Fibroblast of the aortic adventitia (primary cell): ENCODE measurements around the gene PSMD3. TPM values are rescaled to one million over a fixed set of nuclear protein-coding genes. Genes with fewer than 3 reads are reported as not detected.

Experiments
- DNase-seq: peaks from one replicate; pipeline ENCODE4 v3.0.0-alpha.2; 2010; ENCODE audit warnings: low read depth
- H3K4me3 ChIP-seq: 2 replicates; pipeline ENCODE4 v1.5.1; 2011; ENCODE audit warnings: low read depth, mild to moderate bottlenecking, control low read depth, low read length, moderate library complexity
- total RNA-seq: library from RNA; depleted of rRNA; stranded (reverse); fragments of >200 nt; gene quantifications from 2 replicates; pipeline ENCODE4 v1.2.3, GENCODE V29; 2012; ENCODE audit warnings: low replicate concordance
- TF ChIP-seq, protein P1 (sequence below): IDR thresholded peaks from 2 replicates; pipeline ENCODE4 v1.5.1; 2011; ENCODE audit warnings: mild to moderate bottlenecking, low read length, control low read depth, inconsistent platforms; ENCODE audit not compliant: insufficient read depth

The PSMD3 gene
- total RNA-seq, 1 donor = 73.5 TPM

DNA sequence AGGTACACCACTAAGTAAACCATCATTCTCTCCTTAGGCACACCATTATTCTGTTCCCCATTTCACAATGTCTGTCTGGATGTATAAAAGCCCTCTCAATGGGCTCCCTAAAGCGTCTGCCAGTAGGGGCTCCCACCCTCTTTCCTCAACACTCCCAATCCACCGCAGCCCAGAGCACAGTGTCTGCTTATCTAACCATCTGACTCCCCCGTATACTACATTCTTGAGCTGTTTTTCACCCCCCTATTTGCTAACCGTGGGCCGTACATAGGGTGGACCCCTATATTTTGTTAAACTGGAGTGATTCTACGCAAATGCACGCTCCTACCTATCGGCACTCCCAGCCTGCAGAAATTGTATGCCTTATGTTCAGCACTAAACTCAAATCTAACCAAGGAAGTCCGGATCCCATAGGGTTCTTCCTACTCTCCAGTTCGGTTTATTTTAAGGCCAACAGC, 685 bp upstream of the PSMD3 start:
- DNase-seq = no peak
- TF ChIP-seq, protein P1, sequence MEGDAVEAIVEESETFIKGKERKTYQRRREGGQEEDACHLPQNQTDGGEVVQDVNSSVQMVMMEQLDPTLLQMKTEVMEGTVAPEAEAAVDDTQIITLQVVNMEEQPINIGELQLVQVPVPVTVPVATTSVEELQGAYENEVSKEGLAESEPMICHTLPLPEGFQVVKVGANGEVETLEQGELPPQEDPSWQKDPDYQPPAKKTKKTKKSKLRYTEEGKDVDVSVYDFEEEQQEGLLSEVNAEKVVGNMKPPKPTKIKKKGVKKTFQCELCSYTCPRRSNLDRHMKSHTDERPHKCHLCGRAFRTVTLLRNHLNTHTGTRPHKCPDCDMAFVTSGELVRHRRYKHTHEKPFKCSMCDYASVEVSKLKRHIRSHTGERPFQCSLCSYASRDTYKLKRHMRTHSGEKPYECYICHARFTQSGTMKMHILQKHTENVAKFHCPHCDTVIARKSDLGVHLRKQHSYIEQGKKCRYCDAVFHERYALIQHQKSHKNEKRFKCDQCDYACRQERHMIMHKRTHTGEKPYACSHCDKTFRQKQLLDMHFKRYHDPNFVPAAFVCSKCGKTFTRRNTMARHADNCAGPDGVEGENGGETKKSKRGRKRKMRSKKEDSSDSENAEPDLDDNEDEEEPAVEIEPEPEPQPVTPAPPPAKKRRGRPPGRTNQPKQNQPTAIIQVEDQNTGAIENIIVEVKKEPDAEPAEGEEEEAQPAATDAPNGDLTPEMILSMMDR = peak; percentile 12
- peak overlapping the region; percentile 71 for H3K4me3 ChIP-seq

DNA sequence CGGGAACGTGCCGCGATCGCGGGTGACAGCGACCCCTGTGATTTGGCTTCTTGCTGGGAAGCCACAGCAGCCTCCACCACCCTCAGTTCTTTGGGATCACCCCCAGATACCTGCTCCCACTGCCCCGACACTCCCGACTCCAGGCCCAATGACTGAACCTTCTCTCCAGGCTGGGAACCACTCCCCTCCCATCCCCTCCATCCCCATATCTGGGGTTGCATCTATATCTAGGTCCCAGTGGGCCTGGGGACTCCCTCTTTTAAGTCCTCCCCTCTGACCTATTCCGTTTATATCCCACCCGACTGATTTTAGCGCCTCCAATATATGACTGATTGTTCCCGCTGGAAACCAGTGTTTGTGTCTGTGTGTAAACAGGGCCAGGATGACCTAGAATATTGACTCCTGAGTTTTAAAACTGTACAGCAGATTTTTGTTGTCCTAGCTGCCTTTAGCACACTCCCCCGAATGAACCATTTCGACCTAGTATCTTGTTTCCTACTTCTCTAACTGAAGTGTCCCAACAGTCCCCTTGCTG, 667 bp downstream of the PSMD3 start:
- TF ChIP-seq, protein P1 = no peak
- peak overlapping the region; percentile 95 for H3K4me3 ChIP-seq
- no peak for DNase-seq

DNA sequence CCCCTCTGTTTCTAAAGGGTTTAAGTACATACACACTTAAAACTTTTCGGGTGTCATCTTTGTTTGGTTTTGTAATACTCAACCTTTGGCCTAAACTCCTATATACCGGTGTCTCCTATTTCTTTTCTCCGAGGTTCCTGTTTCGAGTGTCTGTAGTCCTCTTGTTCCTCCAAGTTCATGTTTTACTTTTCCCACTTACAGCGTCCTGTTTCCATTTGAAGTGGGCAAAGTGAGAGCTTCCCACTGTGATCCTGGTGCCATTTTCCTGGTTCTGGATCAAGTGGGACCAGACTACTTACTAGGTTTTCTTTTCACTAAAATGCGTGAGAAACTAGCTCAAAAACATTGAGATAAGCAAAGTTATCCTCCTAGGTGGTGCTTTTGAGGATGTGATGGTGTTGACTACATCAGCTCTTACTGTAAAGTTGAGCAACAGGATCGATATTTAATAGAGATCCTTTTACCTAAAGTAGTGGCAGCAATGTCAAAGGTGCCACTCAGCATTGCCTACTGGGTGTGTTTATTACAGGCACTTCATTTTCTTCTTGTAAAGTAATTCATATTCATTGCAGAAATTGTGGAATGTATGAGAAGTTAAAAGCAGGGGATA, 1.3 kb downstream of the PSMD3 start:
- peak overlapping the region; percentile 95 for H3K4me3 ChIP-seq
- no peak for DNase-seq
- TF ChIP-seq, protein P1 = no peak

DNA sequence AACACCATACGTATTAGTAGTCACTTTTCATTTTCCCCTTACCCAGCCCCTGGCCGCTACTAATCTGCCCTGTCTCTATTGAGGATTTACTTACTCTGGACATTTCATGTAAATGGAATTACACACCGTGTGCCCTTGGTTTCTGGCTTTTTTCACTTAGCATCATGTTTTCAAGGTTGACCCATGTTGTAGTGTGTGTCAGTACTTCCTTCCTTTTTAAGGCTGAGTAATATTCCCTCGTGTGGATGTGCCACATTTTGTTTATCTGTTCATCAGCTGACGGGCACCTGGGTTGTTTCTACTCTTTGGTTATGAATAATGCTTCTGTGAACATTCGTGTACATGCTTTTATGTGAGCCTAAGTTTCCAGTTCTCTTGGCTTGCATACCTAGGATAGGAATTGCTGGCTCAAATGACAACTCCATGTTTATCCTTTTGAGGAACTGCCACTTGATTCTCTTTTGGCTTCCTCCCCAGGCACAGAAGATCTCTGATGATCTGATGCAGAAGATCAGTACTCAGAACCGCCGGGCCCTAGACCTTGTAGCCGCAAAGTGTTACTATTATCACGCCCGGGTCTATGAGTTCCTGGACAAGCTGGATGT, 7.7 kb downstream of the PSMD3 start:
- DNase-seq = no peak
- TF ChIP-seq, protein P1 = no peak
- no peak overlapping the region for H3K4me3 ChIP-seq

- TF ChIP-seq, protein P1 = no peak
- no peak overlapping the region for H3K4me3 ChIP-seq
- DNase-seq = no peak
Measured at GRCh38 chr17:39994448-39994847, 13.8 kb downstream of the PSMD3 start.

GRCh38 chr17:39995438-39995837, 14.8 kb downstream of the PSMD3 start:
- no peak overlapping the region for H3K4me3 ChIP-seq
- no peak for DNase-seq
- TF ChIP-seq, protein P1 = no peak
